NOMO-1 treated with dmso at 0.1 percent for 144 hours (cell line): ENCODE measurements around the gene NACC2.

ENCODE experiments used
- DNase-seq: peaks from one replicate; lab custom pipeline; 2025; ENCODE audit not compliant: unreplicated experiment; lab: John Stamatoyannopoulos, UW

NACC2 gene

GRCh38 chr9:136059321-136059791 lies 35.7 kb downstream of the NACC2 start:
- no peak for DNase-seq

GRCh38 chr9:136058801-136059302 lies 36.2 kb downstream of the NACC2 start:
- DNase-seq: no peak

DNA sequence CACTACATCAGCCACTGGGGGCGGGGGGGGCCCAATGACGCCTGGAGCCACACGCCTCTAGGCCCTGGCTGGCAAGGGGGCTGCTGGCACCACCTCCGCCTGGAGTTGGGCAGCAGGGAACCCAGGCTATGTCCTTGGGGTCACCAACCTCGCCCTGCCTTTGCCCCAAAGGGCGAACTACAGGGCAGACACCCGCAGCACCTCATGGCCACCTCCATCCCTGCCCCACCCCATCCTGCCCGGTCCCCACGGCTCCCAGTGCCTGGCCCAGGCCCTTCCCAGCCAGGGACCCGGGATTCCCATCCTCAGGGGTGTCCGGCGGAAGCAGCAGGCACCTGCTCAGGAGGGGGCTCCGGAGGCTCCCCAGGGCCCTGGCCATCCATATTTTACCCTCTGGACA lies 37.0 kb downstream of the NACC2 start:
- DNase-seq: no peak

DNA sequence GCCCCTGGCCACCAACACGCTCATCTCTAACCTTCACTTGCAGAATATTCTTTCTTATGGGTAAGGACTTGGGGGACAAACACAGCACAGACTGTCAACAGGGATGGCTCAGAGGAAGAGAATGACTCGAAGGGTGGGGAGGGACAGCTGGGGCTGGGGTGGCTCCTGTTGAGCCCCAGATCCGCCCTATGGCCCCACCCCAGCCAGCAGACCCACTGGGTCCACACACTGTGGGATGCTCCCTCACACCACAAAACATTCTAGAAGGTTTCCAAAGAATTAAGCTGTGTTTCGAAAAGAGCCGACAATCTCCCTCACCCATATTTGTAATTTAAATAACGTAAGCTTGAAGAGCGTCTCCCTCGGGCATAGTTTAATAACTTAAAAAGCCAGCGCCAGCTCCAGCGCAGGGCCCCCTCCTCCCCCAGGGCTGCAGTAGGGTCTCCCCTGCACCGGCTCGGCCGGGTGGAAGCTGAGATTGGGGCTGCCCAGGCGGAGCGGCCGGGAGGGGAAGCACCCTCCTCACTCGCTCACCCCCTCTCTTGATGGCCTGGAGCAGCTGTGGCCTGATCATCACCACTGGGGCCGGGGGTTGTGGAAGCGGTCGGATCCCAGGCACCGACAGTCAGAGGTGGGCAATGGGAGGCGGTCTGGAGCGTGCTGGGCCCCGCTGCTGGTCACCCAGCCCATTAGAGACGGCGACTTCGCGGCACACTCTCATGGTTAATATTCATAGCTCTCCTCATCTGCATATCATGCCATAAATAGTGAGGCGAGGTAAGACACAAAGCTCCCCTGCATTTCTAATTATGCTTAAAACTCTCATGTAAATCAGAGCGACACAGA lies 37.6 kb downstream of the NACC2 start:
- no peak for DNase-seq

- no peak for DNase-seq
Measured at GRCh38 chr9:136056546-136057235, 38.4 kb downstream of the NACC2 start.

- no peak for DNase-seq
Measured at GRCh38 chr9:136055715-136056545, 39.2 kb downstream of the NACC2 start.

GRCh38 chr9:136054798-136055714 lies 40.0 kb downstream of the NACC2 start:
- no peak for DNase-seq

GRCh38 chr9:136054146-136054545 lies 40.9 kb downstream of the NACC2 start:
- DNase-seq: no peak

DNA sequence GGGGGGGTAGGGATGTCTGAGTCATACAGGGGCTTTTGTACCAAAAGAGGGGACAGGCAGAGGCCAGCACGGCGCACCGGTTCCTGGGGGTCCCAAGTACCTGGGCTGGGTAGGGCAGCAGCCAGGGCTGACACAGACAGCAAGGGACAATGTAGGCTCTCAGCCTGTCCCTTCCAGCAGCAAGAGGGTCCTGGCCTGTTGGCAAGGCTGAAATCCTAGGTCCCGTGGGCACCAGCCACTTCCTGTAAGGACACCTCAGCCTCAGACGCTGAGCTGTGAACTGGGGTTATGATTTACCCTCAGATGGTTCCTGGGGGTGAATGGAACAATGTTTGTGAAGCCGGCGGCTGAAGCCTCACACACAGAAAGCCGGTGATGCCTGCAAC lies 41.3 kb downstream of the NACC2 start:
- DNase-seq: no peak

DNA sequence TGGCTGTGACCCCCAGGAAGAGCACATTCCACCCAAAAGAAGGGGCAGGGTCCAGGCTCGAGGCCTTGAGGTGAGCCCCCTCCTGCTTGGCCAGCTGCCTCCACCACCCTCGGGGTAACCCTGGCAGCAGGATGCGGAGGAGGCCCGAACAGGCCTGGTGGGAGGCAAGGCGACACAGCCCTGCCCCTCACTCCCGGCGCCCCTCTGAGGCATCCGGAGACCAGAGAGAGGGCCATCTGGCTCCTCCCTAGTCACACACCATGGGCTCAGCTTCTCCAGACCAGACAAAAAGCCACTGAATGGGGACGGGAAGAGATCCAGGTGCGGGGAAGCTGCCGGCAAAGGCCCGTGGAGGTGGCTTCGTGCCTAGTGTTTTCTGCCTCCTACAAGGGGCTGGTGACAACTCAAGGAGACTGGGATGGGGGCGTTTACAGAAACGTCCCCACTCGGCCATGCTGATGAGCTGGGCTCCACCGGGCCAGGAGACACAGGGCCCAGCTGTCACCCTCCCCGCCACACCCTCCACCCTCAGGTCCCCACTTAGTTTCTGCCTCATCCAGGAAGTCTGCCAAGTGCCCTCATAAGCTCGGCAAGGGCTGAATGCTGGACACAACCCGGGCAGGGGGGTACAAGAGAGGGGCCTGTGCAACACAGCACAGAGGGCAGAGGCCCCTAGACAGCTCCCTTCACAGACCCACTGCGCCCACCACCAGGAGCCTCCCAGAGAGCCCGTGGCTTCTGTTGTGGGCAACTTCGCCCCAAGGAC lies 41.9 kb downstream of the NACC2 start:
- DNase-seq: no peak

GRCh38 chr9:136052472-136052880 lies 42.6 kb downstream of the NACC2 start:
- DNase-seq: no peak

DNA sequence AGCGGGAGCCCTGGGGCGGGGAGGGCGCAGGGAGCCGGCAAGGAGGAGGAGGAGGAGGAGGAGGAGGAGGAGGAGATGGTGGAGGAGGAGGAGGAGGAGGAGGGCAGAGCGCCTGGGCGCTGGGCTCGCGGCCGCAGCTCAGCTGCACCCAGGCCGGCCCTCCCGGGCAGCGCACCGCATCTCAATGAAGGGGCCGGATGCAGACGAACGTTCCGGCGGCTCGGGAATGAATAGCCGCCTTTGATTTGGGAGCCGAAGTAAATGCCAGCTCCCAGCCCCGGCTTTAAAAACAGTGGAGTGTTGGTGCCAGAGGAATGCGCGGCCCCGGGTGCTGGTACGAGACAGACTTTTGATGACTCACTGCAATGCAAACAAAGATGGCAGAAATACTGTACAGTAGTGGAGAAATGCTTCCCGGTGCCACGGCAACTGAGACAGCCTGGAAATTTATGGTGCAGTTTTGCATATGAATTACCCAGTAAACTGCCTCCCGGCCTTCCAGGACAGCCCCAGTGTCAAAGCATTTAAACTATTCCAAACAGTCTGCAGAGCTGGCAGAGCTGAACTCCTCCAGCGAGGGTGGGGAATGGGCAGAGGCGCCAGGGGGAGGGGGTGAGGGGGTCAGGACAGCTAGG lies 43.1 kb downstream of the NACC2 start:
- DNase-seq: peak; percentile 87

- no peak for DNase-seq
Measured at GRCh38 chr9:136051453-136051836, 43.6 kb downstream of the NACC2 start.

DNA sequence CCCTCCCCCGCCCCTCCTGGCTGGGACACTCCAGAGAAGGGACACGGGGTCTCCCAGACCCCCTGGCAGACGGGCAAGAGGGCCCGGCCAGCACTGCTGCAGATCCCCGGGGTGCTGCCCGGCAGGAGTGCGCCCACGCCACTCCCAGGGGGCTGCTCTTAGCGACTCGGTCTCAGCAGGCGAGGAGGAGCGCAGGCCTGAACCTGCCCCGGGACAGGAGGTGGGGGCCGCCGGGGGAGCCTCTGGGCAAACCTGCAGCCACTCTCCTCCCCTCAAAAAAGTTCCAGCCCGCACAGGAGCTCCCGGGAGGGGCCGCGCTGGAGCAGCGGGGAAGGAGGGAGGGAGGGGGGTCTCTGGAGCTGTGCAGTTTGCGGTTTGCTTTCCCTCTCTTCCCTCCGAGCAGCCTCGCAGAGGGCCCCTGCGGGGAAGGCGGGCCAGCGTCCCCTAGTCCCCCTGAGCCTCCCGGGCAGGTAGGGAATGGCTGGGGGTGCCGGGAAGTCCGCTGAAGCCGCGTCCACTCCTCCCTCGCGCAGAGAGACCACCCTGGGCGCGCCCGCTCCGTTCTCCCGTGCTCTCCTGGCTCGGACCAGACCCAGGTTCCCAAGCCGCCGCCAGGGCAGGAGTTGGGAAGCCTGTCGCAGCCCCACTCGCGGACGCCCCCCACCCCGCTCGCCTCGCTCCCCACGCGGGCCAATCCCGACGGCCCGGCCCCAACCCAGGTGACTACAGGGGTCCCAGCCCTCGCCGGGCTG lies 44.2 kb downstream of the NACC2 start:
- no peak for DNase-seq

DNA sequence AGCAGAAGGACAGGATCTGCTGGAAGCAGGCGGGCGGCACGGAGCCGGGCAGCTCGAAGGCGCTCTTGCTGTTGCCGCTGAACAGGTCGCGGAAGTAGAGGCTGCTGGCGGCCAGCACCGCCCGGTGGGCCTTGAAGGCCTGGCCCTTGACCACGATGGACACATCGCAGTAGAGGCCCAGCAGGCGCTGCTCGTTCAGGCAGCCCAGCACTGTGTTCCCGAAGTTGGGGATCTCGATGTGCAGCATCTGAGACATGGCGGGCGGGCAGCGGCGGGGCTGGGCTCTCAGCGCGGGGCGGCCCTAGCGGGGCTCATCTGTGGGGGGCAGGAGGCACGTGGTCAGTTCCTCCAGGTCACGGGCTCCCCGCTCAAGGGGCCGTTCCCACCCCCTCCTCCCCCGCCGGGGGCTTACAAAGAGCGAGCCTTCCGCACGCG lies 44.8 kb downstream of the NACC2 start:
- DNase-seq: no peak

DNA sequence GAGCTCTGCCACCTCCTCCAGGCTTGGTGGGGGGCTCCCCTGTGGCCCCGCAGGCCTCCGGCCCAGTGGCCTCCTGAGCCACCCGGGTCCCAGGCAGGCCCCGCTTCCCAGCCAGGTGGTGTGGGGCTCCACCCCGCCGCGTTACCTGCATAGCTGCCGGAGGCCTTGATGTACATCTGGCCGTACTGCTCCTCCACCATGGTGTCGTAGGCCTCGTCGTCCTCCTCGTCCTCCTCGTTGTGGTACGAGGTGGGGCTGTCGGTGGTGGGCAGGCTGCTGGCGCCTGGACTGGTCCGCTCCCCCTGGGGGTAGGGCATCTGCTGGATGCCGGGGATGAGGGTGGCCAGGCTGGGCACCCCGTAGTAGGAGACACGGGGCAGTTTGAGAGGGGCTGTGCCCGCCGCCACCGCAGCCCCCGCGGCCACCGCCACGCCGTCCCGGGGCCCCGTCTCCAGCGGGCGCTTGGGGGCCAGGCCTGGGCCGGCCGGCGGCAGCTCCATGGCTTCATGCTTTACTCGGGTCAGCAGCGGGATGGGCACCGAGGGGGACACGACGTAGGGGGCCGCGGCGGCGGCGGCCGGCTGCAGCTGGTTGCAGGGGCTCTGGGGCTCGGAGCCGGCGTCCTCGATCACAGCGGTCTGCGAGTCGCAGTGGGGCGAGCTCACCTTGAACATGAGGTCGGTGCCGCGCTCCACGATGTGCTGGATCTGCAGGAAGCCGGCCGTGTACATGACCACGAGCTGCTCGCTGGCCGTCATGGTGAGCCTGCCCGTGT lies 45.4 kb downstream of the NACC2 start:
- no peak for DNase-seq

- peak; percentile 56 for DNase-seq
Measured at GRCh38 chr9:136048560-136049411, 46.3 kb downstream of the NACC2 start.
